Measurements from ENCODE around the gene CORO2A.

GRCh38 chr9:98227883-98228282, 35.4 kb upstream of the CORO2A start:
- TF ChIP-seq, protein P1, sequence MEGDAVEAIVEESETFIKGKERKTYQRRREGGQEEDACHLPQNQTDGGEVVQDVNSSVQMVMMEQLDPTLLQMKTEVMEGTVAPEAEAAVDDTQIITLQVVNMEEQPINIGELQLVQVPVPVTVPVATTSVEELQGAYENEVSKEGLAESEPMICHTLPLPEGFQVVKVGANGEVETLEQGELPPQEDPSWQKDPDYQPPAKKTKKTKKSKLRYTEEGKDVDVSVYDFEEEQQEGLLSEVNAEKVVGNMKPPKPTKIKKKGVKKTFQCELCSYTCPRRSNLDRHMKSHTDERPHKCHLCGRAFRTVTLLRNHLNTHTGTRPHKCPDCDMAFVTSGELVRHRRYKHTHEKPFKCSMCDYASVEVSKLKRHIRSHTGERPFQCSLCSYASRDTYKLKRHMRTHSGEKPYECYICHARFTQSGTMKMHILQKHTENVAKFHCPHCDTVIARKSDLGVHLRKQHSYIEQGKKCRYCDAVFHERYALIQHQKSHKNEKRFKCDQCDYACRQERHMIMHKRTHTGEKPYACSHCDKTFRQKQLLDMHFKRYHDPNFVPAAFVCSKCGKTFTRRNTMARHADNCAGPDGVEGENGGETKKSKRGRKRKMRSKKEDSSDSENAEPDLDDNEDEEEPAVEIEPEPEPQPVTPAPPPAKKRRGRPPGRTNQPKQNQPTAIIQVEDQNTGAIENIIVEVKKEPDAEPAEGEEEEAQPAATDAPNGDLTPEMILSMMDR (IDR thresholded peaks at IDR 0.05) = no peak
- TF ChIP-seq POLR2AphosphoS5 (IDR thresholded peaks at IDR 0.05) = no peak
